GM18870 (cell line): ENCODE data around the gene ZDHHC8.

Experiments used
- ATAC-seq: cut with Tn5 transposase; IDR thresholded peaks from one replicate; pipeline ENCODE4 v1.9.1; 2021; ENCODE audit warnings: moderate library complexity; ENCODE audit not compliant: unreplicated experiment

The ZDHHC8 gene

DNA sequence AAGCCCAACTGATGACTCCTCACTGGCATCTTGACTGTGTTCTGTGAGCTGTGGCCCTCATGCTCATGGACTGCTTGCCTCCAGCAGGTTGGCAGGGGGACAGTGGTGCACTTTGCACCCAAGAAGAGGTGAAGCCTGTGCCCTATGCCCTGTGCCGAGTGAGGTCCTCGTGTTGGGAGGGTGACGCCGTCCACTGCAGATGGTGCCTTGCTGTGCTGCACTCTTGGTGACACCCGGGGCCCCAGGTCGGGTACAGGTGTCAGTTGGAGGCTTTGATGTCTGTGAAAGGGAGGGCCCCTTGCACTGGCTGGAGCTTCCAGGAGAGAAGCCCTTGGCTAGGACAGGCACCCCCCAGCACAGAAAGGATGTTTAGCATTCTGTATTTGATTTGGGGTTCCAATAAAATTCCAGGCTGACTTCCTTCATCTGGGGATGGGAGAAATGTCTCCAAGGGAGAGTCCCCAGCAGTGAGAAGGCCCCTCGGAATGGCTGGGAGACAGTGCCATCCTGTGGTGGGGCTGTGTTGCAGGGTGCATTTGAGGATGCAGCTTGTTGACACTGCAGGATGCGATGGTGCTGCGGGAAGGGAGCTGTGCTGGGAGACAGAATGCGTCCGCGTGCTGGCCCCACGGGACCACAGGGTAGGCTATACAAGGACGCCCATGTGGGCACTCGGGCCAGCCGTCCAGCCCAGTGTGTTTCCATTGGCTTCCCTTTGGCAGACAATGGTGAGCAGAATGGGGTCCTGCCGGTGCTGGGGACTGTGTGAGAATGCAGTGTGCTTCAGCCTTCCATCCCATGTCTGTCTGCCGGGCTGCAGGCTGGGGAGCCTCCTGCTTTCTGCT is 2.5 kb upstream of the ZDHHC8 start:
- no peak for ATAC-seq

DNA sequence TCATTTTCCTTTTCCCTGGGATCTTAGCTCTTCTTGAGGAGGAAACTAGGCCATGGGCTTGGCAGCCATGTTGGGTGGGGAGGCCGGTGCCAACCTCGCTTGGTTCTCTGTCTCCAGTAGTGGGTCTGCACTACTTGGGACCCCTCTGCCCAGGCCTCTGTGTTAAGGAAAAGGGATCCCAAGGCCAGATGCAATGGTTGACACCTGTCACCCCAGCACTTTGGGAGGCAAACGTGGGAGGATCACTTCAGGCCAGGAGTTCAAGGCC is 1.9 kb upstream of the ZDHHC8 start:
- ATAC-seq = no peak

DNA sequence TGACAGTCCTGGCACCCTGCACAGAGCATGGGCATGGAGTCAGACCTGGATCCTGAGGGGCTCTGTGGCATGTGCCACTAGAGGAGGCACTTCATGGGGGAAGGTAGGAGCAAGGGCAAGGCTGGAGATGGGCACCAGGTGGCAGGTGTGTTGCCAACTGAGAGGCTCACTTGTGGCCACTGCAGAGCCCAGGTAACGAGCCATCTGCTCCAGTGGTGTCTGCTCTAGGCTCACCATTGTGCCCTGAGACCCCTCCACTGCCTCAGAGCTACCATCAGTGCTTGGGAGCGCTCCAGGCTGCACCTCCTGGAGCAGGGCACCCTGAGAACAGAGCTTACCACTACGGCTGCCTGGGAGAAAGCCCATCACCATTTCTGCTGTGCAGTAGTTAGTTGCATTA is 1.3 kb upstream of the ZDHHC8 start:
- no peak for ATAC-seq

DNA sequence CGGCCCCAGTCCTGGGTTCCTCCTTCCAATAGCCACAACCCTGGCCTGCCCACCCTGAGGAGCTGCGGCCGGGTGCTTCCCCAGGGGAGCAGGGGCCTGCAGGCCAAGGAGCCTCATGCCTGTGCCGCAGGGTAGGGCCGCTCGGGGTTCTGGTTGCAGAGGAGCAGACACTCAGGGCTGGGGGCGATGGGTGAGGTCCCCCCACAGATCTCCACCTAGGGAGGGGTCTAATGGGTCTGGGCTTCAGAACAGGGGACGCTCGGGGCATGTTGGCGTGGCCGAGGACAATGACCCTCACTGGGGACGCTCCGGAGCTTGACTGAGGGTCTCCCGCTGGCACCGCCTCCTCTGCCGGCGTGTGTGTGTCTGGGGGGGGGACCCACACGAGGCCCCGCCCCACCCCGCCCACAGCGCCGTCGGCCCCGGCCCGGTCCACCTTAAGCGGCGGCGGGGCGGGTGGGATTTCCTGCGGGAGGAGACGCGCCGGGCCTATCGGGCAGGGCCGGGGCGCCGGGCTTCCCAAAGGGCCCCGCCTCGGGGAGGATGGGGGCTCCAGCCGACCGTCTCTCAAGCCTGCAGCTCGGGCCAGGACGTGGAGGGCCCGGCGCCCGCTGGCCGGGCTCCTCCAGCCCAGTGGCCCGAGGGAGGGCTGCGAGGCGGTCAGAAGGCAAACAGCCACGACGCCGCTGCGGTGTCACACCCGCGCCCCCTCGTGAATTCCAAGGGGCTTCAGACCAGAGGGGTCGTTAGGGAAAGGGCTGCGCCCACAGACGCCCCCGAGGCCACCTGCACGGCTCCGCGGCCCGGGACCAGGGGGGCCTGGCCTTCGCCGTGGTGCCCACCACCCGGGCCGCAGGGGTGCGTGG is 640 bp upstream of the ZDHHC8 start:
- no peak for ATAC-seq

DNA sequence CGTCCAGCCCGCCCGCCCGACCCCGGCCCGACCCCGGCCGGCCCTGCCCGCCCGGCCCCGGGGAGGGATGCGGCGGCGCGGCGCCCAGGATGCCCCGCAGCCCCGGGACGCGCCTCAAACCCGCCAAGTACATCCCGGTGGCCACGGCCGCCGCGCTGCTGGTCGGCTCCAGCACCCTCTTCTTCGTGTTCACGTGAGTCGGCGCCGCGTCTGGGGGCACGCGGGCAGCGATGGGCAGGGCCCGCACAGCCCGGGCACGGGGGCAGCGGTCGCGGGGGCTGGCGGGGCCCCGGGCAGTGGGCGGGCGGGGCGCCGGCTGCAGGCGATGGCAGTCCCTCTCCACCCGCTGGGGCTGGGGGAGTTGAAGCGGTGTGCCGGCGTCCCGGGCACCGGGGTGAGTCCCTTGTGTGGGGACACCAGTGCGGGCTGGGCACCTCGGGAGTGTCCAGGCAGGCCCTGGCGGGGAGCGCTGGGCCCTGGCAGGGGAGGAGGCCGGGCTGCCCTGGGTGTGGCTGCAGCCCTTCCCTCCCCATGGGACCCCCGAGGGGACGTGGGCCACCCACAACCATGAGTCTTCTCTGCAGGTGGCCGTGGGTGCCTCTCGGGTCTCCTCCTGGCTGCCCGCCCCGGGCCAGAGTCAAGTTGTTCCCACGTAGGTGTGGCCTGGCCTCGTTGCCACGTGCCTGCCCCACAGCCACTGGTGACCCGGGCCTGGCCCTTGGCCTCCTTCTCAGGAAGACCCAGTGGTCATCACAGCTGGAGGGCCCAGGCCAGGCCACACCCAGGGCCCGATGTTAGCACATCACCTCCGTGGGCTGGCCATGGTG is 468 bp downstream of the ZDHHC8 start:
- ATAC-seq = no peak

DNA sequence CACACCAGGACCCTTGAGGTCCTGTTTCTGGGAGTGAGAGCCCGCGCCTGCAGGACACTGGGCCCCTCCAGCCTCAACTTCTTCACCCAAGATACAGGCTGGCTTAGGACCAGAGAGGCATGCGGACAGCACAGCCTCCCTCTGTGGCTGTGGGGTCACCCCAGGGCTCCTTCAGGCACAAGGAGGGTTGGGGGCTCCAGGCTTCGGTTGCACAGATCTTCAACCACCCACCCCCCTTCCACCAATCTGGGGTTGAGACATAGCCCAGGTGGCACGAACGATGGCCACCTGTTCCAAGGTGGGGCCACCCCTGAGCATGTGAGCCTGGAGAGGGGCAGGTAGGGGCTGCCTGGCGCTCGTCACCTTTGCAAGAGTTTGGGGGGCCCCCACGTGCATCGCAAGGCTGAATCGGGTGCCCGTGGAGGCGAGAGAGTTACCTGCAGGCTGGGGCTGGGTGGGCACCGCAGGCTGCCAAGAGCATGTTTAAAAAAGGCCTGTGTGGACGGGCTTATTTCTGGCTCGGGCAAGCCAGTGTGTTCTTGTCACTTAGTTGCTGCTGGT is 1.2 kb downstream of the ZDHHC8 start:
- no peak for ATAC-seq

DNA sequence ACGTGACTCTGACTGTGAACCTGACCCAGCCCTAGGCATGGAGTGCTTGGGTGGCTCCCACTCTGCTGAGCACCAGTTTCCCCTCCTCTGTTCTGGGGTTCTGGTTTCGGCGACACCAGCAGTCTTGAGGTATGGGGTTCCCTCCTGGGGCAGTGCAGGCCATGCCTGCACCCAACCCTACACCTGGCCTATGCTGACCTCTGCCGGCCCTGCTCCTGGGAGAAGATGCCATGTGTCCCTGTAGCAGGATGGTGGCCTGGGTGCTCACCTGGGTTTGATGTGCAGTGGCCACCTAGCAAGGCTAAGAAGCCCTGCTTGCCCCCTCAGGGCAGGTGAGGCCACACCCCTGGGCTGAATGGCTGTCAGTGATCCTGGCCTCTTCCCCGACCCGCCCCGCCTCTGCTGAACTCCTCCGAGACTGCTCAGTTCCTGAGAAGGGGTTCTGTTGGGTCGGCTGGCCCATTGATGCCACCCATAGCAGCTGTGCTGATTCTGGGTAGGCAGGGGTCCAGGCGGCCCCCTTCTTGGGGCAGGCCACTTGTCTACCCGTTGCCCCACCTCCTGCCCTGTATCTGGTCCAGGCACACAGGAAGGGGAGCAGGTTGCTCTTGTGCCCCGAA is 2.4 kb downstream of the ZDHHC8 start:
- no peak for ATAC-seq

DNA sequence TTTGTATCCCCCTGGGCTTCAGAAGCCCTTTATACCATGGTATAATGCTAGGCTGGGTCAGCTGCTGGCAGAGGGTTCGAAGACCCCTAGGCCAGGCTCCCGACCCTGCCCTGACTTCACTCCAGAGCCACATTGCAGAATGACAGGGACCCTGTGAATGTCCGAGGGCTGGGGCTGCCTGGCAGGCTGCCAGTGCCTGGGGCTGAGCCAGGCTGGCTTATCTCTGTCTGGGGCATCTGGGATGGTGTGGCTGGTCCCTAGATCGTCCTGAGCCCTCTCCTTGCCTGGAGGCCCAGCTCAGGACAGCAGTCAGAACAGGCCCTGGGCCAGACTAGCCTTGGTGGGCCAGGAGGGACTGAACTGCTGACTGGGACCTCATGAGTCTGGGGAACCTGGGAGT is 3.7 kb downstream of the ZDHHC8 start:
- ATAC-seq = no peak

DNA sequence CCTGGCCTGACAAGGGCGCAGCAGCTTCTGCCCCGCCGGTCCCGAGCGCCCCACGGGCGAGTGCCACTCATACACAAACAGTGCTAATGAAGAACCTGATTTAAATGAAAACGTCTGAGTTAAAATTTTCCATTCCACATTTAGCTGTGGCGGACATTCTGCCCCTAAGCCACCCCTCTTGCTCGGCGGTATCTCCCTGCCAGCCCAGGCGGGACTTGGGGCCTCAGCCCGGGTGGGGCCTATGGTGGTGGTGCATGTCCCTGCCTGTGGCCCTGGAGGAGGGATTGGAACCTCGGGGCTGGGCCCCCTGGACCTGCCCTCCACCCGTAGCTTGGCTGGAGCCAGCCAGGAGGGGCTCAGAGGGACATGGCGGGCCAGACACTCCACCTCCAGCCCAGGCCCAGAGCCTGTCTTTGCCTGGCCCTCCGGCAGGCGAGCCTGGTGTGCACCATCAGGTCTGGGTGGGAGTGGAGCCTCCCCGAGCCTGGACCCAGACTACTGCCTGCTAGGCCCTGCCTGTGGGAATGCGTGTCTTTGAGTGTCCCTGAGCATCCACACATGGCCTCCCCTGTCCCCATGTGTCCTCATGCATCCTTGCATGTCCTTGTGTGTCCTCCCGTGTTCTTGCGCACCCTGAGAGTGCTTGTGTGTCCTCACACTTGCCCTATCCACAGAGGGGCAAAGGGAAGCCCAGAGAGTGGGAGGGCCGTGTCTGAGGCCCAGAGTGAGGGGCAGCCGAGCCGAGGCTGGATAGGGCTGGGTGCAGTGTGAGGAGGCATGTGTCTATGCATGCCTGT is 4.4 kb downstream of the ZDHHC8 start:
- ATAC-seq = no peak

DNA sequence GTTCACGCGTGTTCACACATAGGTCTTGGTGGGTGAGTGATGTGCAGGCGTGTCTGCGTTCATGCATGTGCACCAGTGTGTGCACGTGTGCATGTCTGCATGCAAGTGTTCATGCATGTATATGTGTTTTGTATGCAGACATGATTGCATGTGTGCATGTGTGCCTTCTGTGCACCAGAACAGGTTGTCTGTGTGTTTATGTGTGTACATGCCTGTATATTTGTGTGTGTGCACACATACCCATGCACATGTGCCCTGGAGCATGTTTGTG is 4.9 kb downstream of the ZDHHC8 start:
- no peak for ATAC-seq

DNA sequence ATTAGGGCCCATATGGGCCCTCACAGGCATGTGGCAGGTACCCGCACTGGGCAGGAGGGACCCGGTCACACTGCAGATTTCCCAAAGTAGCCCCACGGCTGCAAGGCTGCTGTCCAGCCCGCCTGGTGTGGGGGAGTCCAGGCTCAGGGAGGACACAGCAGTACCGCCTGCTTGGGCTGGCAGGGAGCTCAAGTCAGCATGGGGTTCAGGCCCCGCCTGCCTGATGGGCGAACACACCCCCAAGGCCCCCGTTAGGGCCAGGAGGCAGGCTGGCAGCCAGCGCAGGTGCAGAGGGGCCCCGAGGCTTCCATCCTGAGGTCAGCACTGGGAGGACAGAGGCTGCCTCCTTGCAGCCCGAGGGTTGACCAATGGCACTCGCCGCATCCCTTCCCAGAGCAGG is 5.5 kb downstream of the ZDHHC8 start:
- no peak for ATAC-seq

DNA sequence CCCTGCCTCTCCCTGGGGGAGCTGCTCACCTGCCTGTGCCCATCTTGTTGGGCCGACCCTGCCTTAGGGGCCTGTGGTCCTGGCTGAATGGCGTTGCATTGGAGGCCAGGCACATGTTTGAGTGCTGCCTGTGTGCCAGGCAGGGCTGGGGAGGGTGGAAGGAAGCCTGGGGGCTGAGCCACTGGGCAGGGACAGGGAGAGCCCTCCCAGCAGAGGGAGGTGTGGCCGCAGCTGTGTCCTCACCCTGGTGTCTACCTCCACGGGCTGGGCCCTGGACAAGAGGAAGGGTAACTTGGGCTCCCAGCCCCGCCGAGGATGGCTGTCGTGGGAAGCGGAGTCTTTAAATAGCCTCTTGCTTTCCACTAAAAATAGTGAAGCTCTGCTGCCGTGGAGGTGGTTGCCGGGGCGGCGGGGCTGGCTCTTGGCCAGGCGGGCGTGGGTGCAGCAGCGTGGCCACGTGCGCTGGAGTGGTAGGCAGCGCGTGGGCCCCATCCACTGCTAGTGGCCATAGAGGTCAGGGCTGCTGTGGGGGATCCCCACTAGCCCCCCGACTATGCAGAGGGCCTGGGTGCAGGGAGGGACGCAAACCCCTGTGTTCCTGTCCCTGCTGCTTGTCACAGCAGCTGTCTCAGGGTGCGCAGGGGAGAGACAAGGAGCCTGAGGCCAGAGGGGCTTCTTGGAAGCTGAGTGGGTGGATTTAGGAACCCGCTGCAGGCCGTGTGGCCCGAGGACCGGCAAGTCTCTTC is 6.2 kb downstream of the ZDHHC8 start:
- ATAC-seq = no peak

DNA sequence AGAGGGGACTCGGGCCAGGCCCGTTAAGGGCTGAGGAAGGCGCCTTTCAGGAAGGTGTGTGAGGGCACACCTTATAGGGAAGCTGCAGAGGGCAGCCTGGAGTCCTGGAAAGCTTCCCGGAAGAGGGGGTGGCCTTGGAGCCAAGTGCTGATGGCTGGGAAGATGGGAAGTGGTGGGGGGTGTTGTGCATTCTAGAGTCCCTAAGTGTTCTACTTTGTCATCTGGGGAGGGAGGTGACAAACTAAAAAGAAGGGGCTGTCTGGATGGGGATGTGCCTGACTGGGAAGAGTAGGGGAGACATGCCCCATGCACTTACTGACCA is 6.8 kb downstream of the ZDHHC8 start:
- ATAC-seq = no peak

DNA sequence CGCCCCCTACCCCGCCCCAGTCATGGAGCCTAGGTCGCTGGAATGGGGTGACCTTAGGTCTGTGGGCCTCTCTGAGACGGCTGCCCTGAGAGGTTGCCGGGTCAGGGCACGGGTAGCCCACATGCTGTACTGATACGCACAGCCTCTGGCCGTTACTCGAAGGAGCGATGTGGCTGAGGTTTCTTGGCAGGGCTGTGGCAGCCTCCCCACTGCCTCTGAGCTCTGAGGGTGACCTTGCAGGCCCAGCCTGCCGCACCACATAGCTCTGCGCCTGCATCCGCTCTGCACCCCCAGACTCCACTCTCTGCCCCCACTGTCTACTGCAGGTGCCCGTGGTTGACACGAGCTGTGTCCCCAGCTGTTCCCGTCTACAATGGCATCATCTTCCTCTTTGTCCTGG is 7.3 kb downstream of the ZDHHC8 start:
- no peak for ATAC-seq

DNA sequence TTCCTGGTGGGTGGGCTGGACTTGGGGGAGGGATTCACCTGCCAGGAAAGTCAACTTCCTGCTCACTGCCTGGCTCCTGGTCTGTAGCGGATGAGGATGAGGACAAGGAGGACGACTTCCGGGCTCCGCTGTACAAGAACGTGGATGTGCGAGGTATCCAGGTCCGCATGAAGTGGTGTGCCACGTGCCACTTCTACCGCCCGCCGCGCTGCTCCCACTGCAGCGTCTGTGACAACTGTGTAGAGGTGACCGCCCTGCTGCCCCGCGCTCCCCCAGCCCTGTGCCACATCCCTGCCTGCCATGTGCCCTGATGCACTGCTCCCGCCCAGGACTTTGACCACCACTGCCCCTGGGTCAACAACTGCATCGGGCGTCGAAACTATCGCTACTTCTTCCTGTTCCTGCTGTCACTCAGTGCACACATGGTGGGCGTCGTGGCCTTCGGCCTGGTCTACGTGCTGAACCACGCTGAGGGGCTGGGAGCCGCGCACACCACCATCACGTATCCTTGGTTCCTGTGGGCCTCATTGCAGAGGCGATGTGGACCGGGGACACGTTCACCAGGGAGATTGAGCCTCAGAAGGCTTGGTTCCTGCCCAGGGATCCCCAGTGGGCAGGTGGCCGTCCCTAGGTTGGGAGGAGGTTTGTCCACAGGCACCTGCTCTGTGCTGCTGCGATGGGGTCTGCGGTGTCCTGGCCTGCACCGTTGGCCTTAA is 7.9 kb downstream of the ZDHHC8 start:
- ATAC-seq = no peak

DNA sequence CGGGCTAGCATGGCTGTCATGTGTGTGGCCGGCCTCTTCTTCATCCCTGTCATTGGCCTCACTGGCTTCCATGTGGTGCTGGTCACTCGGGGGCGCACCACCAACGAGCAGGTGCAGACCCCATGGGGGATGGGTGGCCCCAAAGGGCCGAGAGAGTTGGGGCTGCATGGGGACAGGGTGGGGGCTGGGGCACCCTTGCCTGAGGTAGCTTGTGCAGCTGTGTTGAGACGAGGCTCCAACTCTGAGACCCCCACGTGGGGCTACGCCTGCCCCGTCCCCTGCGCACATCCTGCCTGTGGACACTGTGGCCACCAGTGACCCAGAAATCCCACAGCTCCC is 8.5 kb downstream of the ZDHHC8 start:
- ATAC-seq = no peak

DNA sequence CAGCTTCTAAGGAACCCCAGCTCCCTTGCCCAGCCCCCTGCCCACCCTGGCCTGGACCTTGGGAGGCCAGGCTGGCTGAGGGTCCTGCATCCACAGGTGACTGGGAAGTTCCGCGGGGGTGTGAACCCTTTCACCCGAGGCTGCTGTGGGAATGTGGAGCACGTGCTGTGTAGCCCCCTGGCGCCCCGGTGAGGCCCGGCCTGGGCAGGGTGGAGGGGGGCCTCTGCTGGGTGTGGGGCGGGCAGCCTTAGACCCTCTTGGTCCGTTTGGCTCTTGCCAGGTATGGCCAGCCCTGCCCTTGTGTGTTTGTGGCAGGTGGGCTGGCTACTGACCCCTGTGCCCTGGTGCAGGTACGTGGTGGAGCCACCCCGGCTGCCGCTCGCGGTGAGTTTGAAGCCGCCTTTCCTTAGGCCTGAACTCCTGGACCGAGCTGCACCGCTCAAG is 8.9 kb downstream of the ZDHHC8 start:
- ATAC-seq = no peak

DNA sequence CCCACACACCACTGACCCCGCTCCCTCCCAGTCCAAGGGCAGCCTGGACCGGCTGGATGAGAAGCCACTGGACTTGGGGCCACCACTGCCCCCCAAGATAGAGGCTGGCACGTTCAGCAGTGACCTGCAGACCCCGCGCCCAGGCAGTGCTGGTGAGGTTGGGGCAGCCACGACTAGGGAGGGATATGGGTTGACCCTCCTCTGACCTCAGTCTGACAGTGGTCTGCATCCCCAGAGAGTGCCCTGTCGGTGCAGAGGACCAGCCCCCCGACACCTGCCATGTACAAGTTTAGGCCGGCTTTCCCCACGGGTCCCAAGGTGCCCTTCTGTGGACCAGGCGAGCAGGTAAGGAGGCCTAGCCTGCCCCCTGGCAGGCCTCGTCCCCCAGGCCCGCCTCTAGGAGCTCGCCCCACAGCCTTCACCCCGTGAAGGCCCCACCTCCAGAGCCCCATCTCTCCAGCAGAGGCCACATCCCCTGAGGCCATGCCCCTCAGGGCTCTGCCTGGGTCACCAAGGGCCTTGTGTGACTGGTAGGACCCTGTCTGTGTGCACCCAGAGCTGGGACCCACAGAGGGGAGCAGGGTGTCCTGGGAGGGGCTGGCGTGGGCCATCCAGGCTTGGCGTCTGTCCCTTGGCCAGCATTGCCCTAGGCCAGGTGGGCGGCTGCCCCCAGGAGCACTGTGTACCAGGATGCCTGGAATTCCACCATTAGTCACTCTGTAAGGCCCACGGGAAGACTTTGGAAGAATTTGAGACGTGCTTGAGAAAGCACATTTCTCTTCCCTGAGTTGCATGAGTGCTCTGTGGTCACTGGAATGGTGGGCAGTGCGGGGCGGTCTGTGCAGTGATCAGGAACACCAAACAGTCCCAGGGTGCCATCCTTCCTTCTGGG is 9.8 kb downstream of the ZDHHC8 start:
- no peak for ATAC-seq
